DMS114 treated with DMSO at 0.1 percent for 48 hours (cell line): ENCODE measurements around the gene KLHL41.

Source experiments
- DNase-seq: peaks from one replicate; lab custom pipeline; 2025; ENCODE audit not compliant: unreplicated experiment; lab: John Stamatoyannopoulos, UW

KLHL41 gene

DNA sequence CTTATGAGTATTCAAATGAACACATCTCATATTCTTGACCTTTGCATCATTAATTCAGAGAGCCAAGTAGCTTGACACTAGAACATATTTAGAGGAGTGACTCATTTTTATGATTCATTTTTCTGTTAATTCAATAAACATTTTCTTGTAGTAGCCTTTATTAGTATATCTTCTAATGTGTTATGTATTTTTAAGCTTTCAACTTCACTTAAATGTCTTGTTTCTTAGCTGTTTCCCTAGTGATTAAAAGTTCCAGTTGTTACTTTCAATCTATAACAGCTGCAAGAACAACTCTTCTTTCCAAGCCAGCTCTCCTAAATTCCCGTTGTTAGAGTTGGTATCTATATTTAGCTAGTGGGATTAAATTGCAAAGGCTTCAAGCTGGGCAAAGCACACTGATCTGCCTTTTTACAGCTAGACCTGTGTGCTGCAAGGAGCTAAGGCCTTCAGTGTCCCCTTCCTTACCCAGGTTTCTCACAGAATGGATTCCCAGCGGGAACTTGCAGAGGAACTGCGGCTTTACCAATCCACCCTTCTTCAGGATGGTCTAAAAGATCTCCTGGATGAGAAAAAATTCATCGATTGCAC lies at the start of gene KLHL41:
TSS of gene KLHL41 (plus strand) at position 405 of the 588 bp plus-strand sequence. CDS start at position 482, 77 bp downstream.
- no peak for DNase-seq

GRCh38 chr2:169461143-169461542 lies 48.4 kb upstream of the KLHL41 start:
- DNase-seq = no peak

DNA sequence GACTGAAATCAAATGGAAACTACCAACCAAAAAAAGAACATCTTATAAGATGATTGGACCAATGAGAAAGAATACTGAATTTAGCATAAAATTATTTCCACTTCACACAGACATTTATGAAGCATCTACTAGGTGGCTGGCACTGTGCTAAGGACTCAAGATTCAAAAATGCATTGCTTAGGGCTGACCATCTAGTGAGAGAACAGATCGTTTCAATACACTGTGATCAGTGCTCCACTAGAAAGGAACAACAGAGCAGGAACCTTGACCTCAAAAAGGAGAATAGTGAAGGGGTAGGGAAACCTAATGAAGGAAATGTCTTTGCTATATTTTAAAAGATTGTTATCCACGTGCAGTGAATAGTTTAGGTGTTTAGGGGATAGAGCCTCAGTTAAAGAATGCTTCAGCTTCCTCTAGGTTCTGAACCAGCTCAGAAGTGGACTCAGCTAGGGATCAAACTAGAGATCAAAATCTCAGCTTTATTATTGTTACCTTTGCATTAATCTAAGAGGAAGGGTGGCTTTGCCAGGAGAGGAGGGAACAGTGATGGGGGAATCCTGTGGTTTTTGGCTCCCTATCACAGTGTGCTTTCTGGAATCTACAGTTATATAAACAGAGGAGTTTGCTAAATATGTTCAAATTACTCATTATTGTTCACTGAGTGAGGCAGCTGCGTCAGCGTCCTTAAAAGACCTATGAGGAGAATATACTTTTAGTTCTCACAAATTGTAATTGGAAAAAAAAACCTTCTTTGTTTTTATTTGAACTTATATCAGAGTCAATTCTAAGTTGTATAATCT lies 46.4 kb upstream of the KLHL41 start:
- no peak for DNase-seq

DNA sequence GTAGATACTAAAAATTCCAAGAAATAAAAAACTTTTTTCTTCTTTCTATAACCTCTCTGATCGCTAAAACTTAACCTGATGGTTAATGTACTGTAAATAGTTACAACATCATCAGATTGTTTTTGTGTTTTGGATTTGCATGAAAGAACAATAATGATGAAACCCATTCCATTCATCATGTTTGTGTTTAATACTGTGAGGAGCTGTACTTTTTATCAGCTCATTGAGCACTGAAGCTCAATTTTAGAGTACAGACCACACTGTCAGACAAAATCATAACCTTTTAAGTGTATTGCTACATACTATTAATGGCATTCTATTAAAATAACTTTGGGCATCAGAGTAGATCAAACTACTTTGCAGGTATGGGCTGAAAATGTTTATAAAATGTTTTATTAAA lies 45.0 kb upstream of the KLHL41 start:
- DNase-seq = no peak

DNA sequence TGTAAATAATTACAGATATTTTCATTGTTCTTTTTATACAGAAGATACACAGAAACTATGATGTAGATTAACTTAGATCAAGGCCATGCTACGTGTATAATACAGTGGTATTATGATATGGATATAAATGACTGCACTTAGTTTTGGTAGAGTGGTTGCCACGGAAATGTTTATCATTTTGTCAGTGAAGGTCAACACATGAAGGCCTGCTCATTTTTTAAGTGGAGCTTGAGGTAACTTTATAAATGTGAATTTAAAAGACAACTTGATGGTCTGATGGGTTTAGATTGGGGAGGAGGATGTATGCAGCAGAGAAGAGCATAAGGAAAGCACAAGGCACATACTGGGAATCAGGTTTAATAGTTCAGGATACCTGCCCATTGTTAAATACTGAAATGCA lies 44.6 kb upstream of the KLHL41 start:
- no peak for DNase-seq

GRCh38 chr2:169468841-169469240 lies 40.7 kb upstream of the KLHL41 start:
- DNase-seq = no peak

- no peak for DNase-seq
Measured at GRCh38 chr2:169469952-169470572, 39.4 kb upstream of the KLHL41 start.

- no peak for DNase-seq
Measured at GRCh38 chr2:169472249-169472648, 37.3 kb upstream of the KLHL41 start.

- no peak for DNase-seq
Measured at GRCh38 chr2:169476459-169476858, 33.0 kb upstream of the KLHL41 start.

GRCh38 chr2:169478339-169478738 lies 31.2 kb upstream of the KLHL41 start:
- no peak for DNase-seq

DNA sequence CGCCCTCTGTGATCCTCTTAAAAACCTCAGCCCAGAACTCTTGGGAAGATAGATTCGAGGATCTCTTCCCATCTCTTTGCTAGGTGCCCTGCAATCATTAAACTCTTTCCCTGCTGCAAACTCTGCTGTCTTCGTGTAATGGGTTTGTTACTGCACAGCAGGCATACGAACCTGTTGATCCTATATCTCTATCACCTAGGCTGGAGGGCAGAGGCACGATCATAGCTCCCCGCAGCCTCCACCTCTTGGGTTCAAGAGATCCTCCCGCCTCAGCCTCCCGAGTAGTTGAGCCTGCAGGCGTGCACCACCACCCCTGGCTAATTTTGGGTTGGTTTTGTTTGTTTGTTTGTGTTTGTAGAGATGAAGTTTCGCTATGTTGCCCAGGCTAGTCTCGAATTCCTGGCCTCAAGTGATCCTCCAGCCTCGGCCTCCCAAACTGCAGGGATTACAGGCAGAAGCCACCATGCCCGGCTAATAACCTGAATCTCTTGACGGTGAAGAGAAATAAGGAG lies 30.7 kb upstream of the KLHL41 start:
- no peak for DNase-seq

- peak; percentile 64 for DNase-seq
Measured at GRCh38 chr2:169479257-169480078, 30.0 kb upstream of the KLHL41 start, which contains the start of gene BBS5. BBS5 (plus strand) TSS chr2:169479494; CDS start chr2:169479554, 60 bp downstream.

DNA sequence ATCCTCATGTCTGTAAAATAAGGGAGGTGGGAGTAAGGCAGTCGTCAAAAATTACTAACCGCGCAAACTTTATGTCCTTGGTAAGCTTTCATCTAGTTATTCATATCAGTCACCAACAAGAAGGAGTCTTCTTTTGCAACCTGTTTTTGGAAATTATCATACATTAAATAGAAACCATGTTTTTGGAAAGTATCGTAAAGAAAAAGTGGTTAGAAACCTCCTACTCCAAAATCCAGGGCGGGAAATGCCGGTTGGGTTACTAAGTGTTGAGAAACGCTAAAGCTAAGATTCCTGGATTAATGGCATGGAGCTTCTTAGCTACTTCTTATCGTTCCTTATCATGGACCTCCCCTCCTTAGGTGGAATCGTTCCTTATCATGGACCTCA lies 29.4 kb upstream of the KLHL41 start:
- no peak for DNase-seq

DNA sequence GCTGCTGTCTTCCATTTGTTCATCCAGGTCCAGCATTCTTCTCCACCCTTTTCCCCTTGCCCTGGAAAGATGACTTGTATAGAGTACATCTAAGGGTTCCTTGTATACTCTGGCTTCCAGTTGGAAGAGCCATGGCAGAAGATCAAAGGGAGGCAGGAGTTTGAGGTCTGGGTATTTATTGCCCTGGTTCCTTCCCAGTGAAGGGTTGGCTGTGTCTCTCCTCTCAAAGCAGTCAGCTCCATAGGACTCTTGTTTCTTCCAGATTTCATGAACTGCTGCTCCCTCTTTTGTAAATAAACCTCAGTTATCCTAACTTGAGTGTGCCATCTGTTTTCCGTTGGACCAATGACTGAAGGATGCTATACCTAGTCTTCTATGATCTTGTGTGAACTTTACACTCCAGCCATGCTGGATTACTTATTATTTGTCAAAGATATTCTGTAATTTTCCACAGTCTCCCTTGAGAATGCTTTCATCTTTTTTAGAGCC lies 23.8 kb upstream of the KLHL41 start:
- DNase-seq = no peak

GRCh38 chr2:169486487-169486886 lies 23.0 kb upstream of the KLHL41 start:
- no peak for DNase-seq

DNA sequence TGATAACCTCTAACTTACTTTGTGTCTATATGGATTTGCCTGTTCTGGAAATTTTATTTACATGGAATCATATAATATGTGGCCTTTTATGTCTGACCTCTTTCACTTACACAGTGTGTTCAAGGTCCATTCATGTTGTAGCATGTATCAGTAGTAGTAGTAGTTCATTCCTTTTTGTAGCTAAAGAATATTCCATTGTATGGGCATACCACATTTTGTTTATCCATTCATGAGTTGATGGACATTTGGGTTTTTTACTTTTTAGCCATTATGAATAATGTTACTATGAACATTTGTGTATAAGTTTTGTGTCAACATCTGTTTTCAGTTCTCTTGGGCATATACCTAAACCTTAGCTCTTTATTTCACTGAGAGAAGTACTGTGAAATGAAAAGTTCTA lies 18.7 kb upstream of the KLHL41 start:
- no peak for DNase-seq

DNA sequence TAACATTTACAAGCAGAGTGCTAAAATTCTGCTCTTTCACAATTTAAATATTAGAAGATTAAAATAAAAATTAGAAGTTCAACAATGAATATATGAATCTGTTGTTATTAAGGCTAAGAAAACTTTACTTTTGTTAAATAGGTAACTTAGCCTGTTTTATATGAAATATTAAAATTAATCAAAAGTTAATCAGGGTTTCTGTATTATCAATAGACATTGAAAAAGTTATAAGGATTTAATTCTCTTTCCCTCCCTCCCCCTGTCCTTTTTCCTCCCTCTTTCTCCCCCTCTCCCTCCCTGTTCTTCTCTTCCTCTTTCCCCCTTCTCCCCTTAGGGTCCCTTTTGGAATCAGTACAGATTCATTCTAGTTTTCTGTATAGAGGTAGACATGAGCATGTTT lies 18.1 kb upstream of the KLHL41 start:
- no peak for DNase-seq

GRCh38 chr2:169493360-169493759 lies 16.1 kb upstream of the KLHL41 start:
- no peak for DNase-seq

DNA sequence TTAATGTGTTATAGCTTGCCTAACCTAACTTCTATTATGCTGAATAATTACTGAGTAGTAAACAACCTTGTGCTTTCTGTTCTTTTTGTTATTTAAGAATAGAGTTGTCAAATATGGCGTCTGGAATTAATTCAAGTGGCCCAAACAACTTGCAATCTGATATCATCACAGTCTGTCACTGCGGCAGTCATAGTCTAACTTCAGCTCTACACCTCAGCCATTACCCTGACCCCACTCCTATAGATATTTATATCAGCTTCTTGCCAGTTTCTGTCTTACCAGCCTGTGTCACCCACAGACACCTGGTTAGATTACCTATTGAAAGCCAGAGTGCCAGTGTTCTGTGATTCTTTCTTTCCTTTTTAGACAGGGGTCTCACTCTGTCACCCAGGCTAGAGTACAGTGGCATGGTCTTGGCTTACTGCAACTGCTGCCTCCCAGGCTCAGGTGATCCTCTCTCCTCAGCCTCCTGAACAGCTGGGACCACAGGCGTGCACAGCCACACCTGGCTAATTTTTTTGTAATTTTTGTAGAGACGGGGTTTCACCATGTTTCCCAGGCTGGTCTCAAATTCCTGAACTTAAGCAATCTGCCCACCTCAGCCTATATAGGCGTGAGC lies 14.1 kb upstream of the KLHL41 start:
- no peak for DNase-seq

DNA sequence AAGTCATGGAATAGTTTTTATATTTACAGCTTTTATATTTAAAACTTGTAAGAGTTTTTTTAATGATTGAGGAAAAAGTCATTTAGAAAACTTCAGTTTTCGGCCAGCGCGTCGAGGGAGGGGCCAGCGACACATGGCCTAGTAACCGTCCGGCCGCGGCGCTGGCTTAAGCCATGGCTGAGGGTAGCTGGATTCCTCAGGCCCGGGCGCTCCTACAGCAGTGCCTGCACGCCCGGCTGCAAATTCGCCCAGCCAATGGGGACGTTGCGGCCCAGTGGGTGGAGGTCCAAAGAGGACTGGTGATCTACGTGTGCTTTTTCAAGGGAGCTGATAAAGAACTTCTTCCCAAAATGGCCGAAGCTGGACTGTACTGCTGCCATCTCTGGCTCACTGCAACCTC lies 4.9 kb upstream of the KLHL41 start:
- DNase-seq = no peak

DNA sequence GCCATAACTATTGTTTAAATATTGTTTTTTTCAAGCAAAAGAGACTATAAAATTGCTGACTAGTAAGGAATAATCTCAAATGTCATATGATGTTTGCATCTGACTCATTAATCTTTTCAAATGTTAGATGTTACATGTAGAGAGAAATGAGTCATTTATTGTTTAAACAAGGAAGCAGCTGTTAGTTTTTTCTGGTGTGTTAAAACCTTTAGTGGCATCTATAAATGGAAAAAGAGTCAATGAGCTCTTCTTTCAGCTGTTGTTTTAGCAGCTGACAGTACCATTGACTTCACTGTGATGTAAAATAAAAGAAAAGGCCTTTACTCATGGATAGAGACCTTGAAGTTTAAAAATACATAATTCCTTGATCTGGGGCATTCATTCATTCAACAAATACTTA lies 1.8 kb upstream of the KLHL41 start:
- DNase-seq = no peak
